ENCODE results near the gene ITPA. TPM values are rescaled to one million over a fixed set of nuclear protein-coding genes. Genes with fewer than 3 reads are reported as not detected.

Gene ITPA
- total and polyA plus RNA-seq, 2 of the 13 experiments (the other 11 are each of a cell fraction or from before 2014, with no cell fraction given): 60.1 to 103 TPM

DNA sequence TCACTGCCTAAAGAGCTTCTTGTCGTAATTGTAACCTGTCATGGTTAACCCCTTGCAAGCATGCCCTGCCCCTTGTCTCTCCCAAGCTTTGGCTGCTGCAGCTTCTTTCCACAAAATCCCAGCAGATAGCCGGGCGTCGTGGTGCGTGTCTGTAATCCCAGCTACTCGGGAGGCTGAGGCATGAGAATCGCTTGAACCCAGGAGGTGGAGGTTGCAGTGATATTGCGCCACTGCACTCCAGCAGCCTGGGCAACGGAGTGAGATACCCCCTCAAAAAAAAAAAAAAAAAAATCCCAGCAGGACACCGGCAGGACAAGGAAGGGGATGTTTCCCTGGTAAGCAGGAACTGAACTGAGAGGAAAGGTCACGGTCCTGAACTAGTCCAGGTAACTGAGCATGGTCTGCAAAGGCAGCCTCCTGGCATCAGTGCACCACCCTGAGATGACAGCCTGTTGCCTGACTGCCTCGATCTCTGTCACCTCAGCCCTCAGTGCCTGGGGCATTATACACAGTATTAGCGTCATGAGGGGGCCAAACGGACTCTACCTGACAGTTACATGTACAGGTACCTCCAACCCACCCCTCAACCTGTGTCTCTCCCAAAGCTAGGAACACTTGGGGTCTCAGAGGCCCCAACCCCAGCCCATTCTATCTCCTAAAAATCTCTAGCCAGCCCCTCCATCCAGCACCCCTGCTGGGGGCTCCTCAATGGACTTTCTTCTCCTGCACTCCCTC is 37.7 kb upstream of the ITPA start:
- ChIA-PET CTCF (ENCODE audit: low intra/inter-chr PET ratio, low total read pairs) (no interaction called here), POLR2A (interaction anchor here (0.6 to 6.5 kb wide), 5 partner anchors 12 to 484 kb away, joined by 3 to 81 read pairs (median 3); partner anchors contain the start of genes FASTKD5 and UBOX5)
- peaks cover 14% of the 10 kb centered on the region for H3K79me2 ChIP-seq (ENCODE audit: insufficient read depth, low read length)
- H3K4me3 ChIP-seq (replicated peaks in 1 of 3; ENCODE audit: insufficient read depth in 1 of 3, low read depth in 2 of 3, low read length in 3 of 3): peak overlapping the region in 2 of 3 experiments; percentile 1 to 99; a peak in 2 of 6 replicates
- H2AFZ ChIP-seq (ENCODE audit: low read length): no peak overlapping the region
- H3K9ac ChIP-seq (ENCODE audit: insufficient read depth, low read depth, low read length): peak overlapping the region; percentile 30; the same call in 1 of the 2 replicates
- no peak for DNase-seq (ENCODE audit: low spot score)
- no peak overlapping the region for H3K27ac ChIP-seq (ENCODE audit: extremely low read length, insufficient read depth, low read length)
- ATAC-seq: no peak
- FAIRE-seq: no peak
- in situ Hi-C loops (cut with HindIII; ENCODE audit: extremely low pct_ligation_motif_present, low pct_unique_long_range_greater_than_20kb) (no loop called here), intact Hi-C loops (cut with micrococcal nuclease; ENCODE audit: unreplicated experiment) (loop anchor here (1.0 to 5.0 kb wide), 2 partner anchors 10 to 119 kb away; no protein-coding TSS in a partner anchor)
- no peaks in the 10 kb centered on the region for H3K9me3 ChIP-seq (ENCODE audit: low read length)
- H3K36me3 ChIP-seq (replicated peaks in 1 of 2; ENCODE audit: control insufficient read depth in 1 of 2, insufficient read depth in 2 of 2, low read length in 2 of 2): no peaks in the 10 kb centered on the region; a peak in 1 of 5 replicates
- H3K4me1 ChIP-seq (ENCODE audit: insufficient read depth, low read length): peaks cover 71% of the 10 kb centered on the region
- H3K27me3 ChIP-seq (ENCODE audit: control insufficient read depth in 1 of 2, insufficient read depth in 2 of 2, low read length in 2 of 2): no peaks in the 10 kb centered on the region; a peak in 1 of 5 replicates
- H3K4me2 ChIP-seq (ENCODE audit: low read depth, low read length): peak overlapping the region; percentile 79
- 48% methylated on average over 14 of the region's 14 CpGs for WGBS (ENCODE audit: low lambda C conversion rate)
- H4K20me1 ChIP-seq (ENCODE audit: insufficient read depth, low read length): no peaks in the 10 kb centered on the region
- BruUV-seq (replicated peaks): no TSS peak
- no peak for TF ChIP-seq ZBTB7B (CRISPR knock-in tag; IDR thresholded peaks at IDR 0.05)
- TF ChIP-seq ZNF562 (CRISPR knock-in tag; IDR thresholded peaks at IDR 0.05; ENCODE audit: borderline replicate concordance): no peak
- TF ChIP-seq, protein P1, sequence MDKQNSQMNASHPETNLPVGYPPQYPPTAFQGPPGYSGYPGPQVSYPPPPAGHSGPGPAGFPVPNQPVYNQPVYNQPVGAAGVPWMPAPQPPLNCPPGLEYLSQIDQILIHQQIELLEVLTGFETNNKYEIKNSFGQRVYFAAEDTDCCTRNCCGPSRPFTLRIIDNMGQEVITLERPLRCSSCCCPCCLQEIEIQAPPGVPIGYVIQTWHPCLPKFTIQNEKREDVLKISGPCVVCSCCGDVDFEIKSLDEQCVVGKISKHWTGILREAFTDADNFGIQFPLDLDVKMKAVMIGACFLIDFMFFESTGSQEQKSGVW (CRISPR knock-in tag; IDR thresholded peaks at IDR 0.05; ENCODE audit: borderline replicate concordance): no peak
- TF ChIP-seq WIZ (CRISPR knock-in tag; IDR thresholded peaks at IDR 0.05): no peak
- TF ChIP-seq GMEB2 (CRISPR knock-in tag; IDR thresholded peaks at IDR 0.05; ENCODE audit: low read depth): no peak
- TF ChIP-seq RXRB (CRISPR knock-in tag; IDR thresholded peaks at IDR 0.05; ENCODE audit: borderline replicate concordance): peak; percentile 54; the same call in 1 of the 2 replicates
- TF ChIP-seq, protein P2, sequence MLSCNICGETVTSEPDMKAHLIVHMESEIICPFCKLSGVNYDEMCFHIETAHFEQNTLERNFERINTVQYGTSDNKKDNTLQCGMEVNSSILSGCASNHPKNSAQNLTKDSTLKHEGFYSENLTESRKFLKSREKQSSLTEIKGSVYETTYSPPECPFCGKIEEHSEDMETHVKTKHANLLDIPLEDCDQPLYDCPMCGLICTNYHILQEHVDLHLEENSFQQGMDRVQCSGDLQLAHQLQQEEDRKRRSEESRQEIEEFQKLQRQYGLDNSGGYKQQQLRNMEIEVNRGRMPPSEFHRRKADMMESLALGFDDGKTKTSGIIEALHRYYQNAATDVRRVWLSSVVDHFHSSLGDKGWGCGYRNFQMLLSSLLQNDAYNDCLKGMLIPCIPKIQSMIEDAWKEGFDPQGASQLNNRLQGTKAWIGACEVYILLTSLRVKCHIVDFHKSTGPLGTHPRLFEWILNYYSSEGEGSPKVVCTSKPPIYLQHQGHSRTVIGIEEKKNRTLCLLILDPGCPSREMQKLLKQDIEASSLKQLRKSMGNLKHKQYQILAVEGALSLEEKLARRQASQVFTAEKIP (CRISPR knock-in tag; IDR thresholded peaks at IDR 0.05; ENCODE audit: borderline replicate concordance): 0 out of 2 replicates have a peak, but pooled peaks have one; percentile 43
- TF ChIP-seq HNRNPK (IDR thresholded peaks at IDR 0.05; ENCODE audit: low read depth, low read length, poor library complexity, severe bottlenecking): no peak
- no peak for TF ChIP-seq SATB2 (CRISPR knock-in tag; IDR thresholded peaks at IDR 0.05)
- TF ChIP-seq TEAD3 (CRISPR knock-in tag; optimal IDR thresholded peaks at IDR 0.05; ENCODE audit: borderline replicate concordance): peak; percentile 57
- TF ChIP-seq KMT2A (CRISPR knock-in tag; IDR thresholded peaks at IDR 0.05): peak; percentile 28; the same call in 1 of the 2 replicates
- no peak for TF ChIP-seq KDM5A (IDR thresholded peaks at IDR 0.05; ENCODE audit: borderline replicate concordance, low read length)
- TF ChIP-seq ZNF782 (CRISPR knock-in tag; IDR thresholded peaks at IDR 0.05; ENCODE audit: borderline replicate concordance): 0 out of 2 replicates have a peak, but pooled peaks have one; percentile 38
- no peak for TF ChIP-seq SP140L (CRISPR knock-in tag; IDR thresholded peaks at IDR 0.05; ENCODE audit: borderline replicate concordance)
- peak; percentile 28; the same call in 1 of the 2 replicates for TF ChIP-seq ZNF556 (CRISPR knock-in tag; IDR thresholded peaks at IDR 0.05; ENCODE audit: borderline replicate concordance)
- TF ChIP-seq NR2F6 (IDR thresholded peaks at IDR 0.05): no peak
- TF ChIP-seq NR2F6 (CRISPR knock-in tag; IDR thresholded peaks at IDR 0.05): peak; percentile 46; the same call in 1 of the 2 replicates
- TF ChIP-seq, protein P3, sequence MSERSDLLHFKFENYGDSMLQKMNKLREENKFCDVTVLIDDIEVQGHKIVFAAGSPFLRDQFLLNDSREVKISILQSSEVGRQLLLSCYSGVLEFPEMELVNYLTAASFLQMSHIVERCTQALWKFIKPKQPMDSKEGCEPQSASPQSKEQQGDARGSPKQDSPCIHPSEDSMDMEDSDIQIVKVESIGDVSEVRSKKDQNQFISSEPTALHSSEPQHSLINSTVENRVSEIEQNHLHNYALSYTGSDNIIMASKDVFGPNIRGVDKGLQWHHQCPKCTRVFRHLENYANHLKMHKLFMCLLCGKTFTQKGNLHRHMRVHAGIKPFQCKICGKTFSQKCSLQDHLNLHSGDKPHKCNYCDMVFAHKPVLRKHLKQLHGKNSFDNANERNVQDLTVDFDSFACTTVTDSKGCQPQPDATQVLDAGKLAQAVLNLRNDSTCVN (CRISPR knock-in tag; IDR thresholded peaks at IDR 0.05; ENCODE audit: borderline replicate concordance): peak; percentile 20; the same call in 1 of the 2 replicates

Measured in HepG2 (cell line).